ENCODE data around the gene SIGLEC5. TPM values are rescaled to one million over a fixed set of nuclear protein-coding genes. Genes with fewer than 3 reads are reported as not detected.

SIGLEC5 gene
- total RNA-seq, 4 donors from 2014 or later, result 0.27 to 0.92 (median 0.44) TPM; not detected in 1

- H3K4me1 ChIP-seq, result no peaks in the 10 kb centered on the region
- intact Hi-C loops (cut with DNase I), result no loop called here
Observed at GRCh38 chr19:51628153-51628939, 1.9 kb downstream of the SIGLEC5 start.

GRCh38 chr19:51627491-51628138 lies 2.6 kb downstream of the SIGLEC5 start:
- 62 to 73% methylated on average over 5 to 13 of the region's 16 CpGs for WGBS, 2 donors
- H3K4me1 ChIP-seq, result no peaks in the 10 kb centered on the region
- H3K27ac ChIP-seq, result no peak overlapping the region
- H3K36me3 ChIP-seq, result no peaks in the 10 kb centered on the region
- DNase-seq, result no peak
- H3K9me3 ChIP-seq, result no peaks in the 10 kb centered on the region
- intact Hi-C loops (cut with DNase I), result no loop called here
- no peak for TF ChIP-seq POLR2A (IDR thresholded peaks at IDR 0.05)
- TF ChIP-seq CTCF (IDR thresholded peaks at IDR 0.05), result no peak
- no peak overlapping the region for H3K4me3 ChIP-seq (replicated peaks in 1 of 3)
- H3K27me3 ChIP-seq, result no peaks in the 10 kb centered on the region

More at GRCh38 chr19:51628153-51628939, 1.9 kb downstream of the SIGLEC5 start:
- H3K36me3 ChIP-seq, result no peaks in the 10 kb centered on the region
- H3K4me3 ChIP-seq (replicated peaks in 1 of 3), result no peak overlapping the region
- no peaks in the 10 kb centered on the region for H3K27me3 ChIP-seq
- H3K27ac ChIP-seq, result no peak overlapping the region
- WGBS, 2 donors, result 81 to 85% methylated on average over 14 of the region's 14 CpGs
- H3K9me3 ChIP-seq, result no peaks in the 10 kb centered on the region
- TF ChIP-seq POLR2A (IDR thresholded peaks at IDR 0.05) (no peak), CTCF (IDR thresholded peaks at IDR 0.05) (no peak)
- no peak for DNase-seq

- WGBS, 2 donors, result 55 to 62% methylated on average over 2 of the region's 2 CpGs
Observed at GRCh38 chr19:51626675-51627074, 3.5 kb downstream of the SIGLEC5 start.

GRCh38 chr19:51621178-51621577 lies 9.0 kb downstream of the SIGLEC5 start:
- H3K4me3 ChIP-seq (replicated peaks in 1 of 3), result no peak overlapping the region
- no peak overlapping the region for H3K27ac ChIP-seq
- 63 to 69% methylated on average over 2 of the region's 2 CpGs for WGBS, 2 donors

More at GRCh38 chr19:51626675-51627074, 3.5 kb downstream of the SIGLEC5 start:
- no peak overlapping the region for H3K27ac ChIP-seq
- no peak overlapping the region for H3K4me3 ChIP-seq (replicated peaks in 1 of 3)
- H3K27me3 ChIP-seq, result no peaks in the 10 kb centered on the region
- H3K36me3 ChIP-seq, result no peaks in the 10 kb centered on the region
- intact Hi-C loops (cut with DNase I), result no loop called here
- no peak for TF ChIP-seq POLR2A (IDR thresholded peaks at IDR 0.05)
- no peak for TF ChIP-seq CTCF (IDR thresholded peaks at IDR 0.05)
- H3K4me1 ChIP-seq, result no peaks in the 10 kb centered on the region
- DNase-seq, result no peak
- H3K9me3 ChIP-seq, result no peaks in the 10 kb centered on the region

More at GRCh38 chr19:51621178-51621577, 9.0 kb downstream of the SIGLEC5 start:
- intact Hi-C loops (cut with DNase I), result no loop called here
- Histone ChIP-seq H3K36me3 (no peaks in the 10 kb centered on the region), H3K9me3 (no peaks in the 10 kb centered on the region), H3K27me3 (no peaks in the 10 kb centered on the region), H3K4me1 (no peaks in the 10 kb centered on the region)
- DNase-seq, result no peak
- no peak for TF ChIP-seq CTCF (IDR thresholded peaks at IDR 0.05)
- no peak for TF ChIP-seq POLR2A (IDR thresholded peaks at IDR 0.05)
